HG02884 (cell line): ENCODE data around the gene DDR2.

Experiments used
- ATAC-seq: cut with Tn5 transposase; IDR thresholded peaks from one replicate; pipeline ENCODE4 v1.9.1; 2021; ENCODE audit warnings: mild to moderate bottlenecking, moderate library complexity; ENCODE audit not compliant: unreplicated experiment

DDR2 gene

DNA sequence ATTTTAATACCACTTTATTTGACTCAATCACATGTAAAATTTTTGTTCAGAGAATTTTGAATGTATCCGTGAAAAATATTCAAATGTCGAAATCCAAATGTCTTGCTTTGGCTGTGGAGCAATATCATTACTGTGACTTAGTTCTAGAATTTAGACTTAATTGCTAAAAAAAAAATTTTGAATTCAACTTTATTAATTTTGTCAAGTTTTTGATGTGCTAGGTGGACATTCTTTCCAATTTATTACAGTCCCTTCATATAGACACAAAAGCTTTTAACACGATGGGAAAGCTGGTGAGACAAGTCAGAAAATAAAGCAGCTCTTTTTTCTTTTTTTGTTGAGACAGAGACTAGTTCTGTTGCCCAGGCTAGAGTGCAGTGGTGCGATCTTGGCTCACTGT lies 62.6 kb downstream of the DDR2 start:
- ATAC-seq: no peak

DNA sequence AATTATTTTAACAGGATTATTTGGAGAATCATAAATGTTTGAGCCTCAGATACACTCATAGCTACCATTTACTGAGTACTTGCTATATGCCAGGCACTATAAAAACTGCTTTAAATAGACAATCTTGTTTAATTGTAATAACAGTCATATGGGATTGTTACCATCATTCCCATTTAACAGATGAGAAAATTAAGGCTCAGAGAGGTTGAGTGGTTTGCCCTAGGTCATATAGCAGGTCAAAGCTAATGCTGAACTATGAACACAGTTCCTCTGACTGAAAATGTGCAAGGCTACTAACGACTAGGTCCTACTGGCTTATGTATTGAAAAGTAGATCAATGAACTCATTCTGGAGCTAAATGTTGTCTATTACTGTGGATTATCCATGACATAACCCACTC lies 63.4 kb downstream of the DDR2 start:
- no peak for ATAC-seq

DNA sequence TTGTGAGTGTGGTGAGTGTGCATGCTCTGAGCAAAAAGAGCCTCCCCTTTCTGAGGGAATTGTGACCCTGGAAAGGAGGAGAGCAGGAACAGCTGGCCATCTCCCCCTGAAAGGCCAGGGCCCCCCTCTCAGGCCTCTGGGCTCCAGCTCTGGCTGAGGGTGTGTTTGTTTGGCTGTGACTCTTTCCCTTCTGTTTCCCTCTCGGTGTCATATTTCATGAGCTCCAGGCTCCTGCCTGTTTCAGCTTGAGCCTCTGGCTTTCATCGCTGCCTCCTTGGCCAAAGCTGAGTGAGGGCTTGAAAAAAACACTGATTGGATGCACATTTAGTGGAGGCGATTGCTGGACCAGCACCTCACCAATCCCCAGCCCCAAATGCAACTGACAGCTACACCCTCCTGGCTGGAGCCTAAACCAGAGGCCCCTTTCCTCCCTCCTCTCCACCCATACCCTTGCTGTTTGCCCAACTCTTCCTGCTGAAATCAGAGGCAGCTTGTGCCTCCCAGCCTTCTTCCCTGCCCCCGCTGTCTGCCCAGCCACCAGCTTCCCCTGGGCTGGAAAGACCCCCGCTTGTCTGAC lies 64.1 kb downstream of the DDR2 start:
- ATAC-seq: no peak

DNA sequence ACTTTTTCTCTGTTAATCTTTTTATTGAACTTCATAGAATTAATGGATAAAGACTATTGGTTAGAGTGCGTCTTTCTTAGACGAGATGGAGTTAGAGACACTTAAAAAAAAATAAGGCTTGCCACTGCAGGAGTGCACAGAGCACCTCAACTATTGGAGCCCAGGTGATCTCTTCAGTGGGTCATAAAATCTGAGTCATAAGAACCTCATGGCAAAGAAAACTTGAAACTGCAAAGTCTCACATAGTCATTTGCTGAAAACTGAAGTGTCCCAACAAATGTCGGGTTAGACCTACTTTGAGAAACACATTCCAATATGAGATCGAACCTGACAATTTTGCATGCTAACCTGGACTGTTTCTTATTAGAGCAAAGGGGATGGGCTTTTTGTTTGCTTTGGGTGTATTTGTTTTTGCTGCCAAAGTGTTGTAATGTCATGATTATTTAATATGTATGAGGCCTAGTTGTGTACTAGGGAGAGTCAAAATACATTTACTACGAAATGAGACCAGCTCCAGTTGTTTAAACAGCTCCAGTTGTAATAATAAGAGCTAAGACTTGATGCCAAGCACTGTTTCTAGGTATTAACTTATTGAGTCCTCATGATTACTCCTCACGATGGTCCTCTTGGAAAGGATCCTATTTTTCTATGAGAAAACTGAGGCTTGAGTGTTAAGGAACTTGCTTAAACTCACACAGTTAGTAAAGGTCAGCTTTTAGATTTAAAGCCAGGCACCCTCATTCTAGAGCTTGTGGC lies 65.1 kb downstream of the DDR2 start:
- ATAC-seq: no peak

DNA sequence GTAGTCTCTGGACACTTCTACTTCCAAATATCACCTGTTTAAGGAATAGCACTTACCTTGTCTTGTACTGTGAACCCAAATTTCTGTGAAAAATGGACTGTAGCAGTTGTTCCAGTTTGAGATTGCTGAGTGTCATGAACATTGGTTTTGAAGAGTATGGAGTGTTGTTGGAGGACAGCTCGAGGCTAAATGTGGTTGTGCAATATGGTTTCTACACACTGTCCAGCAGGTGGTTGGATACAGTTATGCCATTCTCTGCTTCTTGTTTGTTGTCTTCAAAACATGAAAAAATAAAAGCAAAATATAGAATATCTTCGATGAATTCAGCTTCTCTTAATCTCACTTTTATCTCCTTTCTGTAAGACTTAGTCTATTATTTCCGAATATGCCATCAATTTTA lies 67.1 kb downstream of the DDR2 start:
- ATAC-seq: no peak

DNA sequence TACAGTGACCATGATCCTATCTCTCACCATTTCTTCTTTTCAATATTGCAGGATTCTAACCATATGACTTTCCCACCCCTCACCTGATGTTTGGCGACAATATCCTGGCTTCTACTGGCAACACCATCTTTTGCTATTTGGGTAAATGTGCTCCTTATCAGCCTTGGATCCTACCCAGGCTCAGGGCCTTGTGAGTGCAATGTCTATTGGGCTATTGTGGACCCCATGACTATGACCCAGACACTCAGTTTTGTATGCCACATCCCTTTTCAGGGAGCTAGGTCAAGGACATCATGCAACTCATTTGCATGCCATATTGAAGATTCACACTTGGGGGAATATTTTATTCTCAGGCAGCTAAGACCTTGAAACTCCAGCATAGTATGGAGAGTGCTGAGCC lies 67.9 kb downstream of the DDR2 start:
- no peak for ATAC-seq

DNA sequence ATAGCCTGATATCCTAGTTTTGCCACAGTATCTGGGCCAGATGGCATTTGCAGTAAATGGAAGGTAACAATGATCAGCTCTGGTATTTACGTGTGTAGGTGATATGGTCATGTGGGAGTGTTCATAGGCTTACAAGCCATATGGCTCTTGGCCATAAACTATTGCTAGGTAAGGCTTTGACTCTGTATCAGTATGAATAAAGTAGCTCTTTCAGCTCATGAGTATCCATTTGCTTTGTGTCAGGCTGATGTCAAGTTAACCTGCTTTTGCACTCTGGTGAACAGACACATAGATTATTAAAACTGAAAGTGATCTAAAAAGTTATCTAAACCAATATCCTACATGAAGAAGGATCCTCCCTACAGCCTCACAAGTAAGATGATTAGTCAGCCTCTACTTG lies 69.0 kb downstream of the DDR2 start:
- no peak for ATAC-seq

DNA sequence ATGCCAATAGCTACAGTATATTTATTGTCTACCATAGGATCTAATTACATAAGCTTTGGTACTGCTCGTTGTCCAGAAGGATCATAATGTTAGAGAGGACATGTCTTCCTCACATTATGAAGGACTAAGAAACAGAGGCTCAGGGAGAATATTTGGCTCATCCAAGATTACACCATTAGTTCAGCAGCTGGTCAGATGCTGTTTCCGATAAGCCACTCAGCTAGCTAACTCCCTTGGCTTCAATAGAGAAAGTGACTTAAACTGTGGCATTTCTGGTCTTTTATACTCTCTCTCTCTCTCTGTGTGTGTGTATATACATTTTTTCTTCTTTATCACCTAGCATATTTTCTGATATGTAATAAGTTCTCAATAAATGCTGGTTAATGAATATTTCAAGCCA lies 70.4 kb downstream of the DDR2 start:
- no peak for ATAC-seq

DNA sequence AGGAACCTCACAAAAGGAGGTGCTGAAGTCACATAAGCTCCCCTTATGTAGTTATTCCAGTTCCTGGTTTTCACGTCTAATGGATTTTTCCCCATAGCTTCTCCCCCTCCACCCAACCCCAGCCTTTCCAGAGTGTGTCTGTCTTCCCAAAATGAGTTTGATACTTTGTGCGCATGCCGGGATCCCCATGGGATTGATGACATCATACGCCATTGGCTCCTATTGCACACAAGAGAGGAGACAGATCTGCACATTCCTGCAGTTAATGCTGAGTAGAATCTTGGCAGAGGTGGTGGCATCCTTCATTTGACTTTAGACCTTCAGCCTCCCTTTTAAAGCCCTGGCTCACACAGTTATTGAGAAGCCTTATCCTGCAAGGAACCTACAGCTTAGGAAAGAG lies 71.4 kb downstream of the DDR2 start:
- no peak for ATAC-seq

DNA sequence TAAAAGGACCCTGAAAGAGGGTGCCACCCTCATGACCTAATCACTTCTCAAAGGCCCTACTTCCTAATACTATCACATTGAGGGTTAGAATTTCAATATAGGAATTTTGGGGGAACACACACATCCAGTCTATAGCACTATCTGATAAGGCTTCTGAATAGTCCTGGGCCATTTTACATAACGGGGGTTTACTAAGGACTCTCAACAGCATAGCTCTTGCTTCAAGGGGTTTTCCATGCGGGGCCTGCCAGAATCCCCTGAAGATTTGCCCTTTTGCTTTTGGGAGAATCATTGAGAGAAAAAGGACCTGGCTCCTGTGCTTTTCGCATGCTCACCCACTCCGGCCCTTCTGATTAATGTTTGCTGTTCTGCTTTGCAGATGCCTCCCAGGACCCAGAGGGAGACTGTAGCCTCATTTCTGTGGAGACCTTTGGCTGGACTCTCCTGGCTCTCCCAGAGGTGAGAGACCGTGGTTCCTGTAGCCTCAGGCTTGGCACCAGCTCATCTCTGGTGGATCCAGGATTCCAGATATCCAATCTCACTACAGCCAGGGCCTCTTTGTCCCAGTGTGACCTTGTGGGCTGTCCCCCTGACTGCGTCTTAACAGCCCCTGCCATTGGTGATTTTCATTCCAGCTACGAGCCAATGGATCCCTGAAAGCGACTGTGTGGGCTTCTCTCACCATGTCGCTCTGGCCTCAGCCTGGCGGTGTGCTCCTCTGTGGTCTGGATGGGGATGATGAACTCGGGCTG lies 72.6 kb downstream of the DDR2 start:
- ATAC-seq: no peak

DNA sequence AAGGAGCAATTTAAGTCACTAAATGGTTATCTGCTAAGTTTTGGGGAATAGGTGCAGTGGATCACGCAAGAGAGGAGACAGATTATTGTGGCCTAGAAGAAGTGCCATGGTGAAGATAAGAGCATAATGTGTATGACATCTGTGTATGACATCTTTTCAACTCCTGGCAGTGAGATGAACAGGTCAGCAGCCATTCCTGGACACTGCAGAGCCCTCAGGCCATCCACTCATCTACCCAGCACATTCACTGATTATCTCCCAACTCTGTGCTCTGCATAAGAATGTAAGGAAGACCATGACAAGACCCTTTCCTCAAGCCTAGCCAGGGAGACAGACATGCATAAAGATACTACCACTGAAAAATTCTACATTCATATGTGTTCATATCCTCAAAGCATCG lies 73.7 kb downstream of the DDR2 start:
- no peak for ATAC-seq

DNA sequence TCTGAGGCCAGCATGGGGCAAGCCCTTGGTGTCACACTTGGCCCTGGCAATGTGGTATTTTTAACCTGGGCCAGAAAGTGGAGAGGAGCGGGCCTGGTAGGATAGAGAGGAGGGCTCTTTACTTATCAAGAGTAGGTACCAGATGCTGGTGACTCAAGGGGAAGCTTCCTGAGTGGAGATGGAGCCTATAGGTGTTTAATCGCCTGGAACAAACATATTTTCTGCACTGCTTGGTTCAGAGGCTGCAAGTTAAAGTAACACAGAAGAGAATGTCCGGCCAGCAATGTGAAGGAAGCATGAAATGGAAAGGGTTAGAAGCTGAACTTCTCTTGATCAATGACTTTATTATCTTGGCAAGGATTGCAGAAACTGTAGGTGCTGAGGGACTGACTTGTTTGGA lies 74.3 kb downstream of the DDR2 start:
- no peak for ATAC-seq

DNA sequence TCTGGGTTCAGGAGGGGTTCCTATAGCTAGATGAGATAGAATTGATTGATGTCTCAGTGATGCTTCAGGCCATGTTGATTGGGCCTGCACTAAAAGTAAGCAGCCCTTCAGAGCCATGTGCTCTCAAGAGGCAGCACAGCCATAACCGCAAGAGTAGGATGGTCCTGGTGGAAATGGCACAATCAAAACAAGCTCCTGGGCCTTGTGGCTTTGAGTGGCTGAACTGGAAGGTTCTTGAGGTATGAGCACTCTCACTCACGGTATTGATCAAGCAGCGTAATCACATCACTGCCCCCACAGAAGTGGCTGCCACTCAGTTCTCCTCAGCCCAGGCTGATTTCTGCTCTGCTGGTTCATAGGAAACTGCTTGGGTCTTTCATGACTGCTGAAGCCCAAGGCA lies 76.0 kb downstream of the DDR2 start:
- ATAC-seq: no peak

DNA sequence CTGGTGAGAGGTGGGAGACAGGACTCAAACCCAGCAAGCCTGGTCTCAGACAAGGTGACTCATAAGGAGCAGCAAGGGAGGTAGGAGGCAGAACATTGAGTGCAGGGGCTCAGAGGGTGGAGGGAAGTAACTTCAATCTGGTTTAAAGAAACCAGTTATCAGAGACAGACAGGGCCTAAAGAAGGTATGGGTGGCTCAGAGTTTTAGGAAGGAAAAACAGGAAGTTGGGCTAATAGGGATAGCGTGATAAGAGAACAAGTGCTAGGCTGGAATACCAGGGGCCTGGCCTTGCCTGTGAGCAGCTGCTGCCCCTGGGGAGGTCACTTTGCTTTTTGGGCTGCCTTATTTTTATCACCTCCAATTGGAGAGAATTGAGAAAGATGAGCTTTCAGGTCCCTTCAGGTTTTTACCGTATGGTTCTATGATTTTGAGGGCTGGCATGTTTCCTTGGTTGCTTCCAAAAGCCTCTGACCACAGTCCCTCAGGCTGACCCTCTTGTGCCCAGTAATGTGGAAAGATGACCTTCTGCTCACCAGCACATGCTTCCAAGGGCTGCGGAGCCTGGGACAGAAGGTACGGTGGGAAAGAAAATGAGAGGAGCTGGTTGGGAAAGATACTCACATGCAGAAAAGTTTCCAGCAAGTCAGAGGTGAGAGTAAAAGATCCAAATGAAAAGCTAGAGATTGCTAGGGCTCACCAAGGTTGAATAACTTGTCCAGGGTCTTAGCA lies 77.0 kb downstream of the DDR2 start:
- no peak for ATAC-seq

DNA sequence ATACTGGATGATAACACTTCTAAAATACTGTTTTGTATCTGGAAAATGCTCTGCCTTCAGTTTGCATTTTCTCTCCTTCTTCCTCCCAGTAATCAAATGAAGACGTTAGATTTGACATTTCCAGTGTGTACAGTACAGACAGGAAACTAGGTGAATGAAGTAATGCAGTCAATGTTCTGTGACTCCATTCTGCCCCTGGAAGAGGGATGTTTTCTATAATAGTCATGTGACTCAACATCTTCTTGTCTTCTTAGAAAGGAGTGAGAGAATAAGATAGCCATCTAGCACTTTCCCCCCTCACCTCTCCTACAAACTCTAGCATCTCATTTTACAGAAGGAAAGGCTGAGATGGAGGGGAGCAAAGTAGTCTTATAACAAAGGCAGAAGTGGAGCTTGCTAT lies 77.6 kb downstream of the DDR2 start:
- ATAC-seq: no peak

DNA sequence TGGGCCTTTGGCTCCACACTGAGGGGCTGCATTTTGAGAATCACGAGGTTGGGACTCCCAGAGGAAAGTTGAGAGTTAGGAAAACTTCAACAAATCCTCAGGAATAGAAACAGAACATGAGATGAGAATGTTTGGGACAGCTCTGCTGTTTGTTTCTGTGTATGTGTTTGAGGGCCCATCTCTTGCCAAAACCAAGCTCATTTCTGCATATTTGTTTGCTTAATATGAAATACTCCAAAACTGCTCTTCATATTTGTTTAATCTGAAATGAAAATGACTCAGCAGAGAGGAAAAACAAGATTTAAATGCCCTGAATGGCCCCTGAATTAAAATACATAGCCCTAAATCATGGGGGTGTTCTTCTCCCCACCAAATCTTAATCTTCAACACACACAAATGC lies 78.1 kb downstream of the DDR2 start:
- no peak for ATAC-seq

DNA sequence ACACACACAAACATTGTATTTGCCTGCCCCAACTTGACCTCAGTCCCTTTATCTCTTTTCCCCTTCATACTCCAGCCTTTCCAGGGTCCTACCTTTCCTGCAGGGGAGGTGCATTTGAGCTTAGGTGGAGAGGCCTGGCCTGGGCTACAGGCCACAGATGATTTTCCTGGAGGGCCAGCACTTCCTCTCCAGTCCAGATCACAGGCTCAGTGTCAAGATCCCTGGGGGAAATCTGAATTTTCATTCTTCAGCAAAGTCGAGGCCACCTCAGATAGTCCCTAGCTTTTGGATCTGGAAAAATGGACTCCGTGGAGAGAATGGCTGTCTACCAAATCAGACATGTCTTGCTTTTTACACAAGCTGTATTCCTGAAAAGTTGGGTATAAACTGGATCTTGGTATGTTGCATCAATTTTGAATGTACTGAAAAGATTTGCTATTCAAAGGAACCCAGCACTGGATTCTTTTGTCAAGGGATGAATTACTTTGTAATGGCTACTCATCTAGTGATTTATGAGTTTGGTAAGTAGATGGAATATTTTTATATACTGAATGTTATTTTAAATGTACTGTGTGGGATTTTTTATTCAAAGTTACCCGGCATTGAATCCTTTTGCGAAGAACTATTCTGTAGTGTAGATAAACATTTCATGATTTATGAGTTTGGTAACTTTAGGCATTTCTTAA lies 78.7 kb downstream of the DDR2 start:
- no peak for ATAC-seq

DNA sequence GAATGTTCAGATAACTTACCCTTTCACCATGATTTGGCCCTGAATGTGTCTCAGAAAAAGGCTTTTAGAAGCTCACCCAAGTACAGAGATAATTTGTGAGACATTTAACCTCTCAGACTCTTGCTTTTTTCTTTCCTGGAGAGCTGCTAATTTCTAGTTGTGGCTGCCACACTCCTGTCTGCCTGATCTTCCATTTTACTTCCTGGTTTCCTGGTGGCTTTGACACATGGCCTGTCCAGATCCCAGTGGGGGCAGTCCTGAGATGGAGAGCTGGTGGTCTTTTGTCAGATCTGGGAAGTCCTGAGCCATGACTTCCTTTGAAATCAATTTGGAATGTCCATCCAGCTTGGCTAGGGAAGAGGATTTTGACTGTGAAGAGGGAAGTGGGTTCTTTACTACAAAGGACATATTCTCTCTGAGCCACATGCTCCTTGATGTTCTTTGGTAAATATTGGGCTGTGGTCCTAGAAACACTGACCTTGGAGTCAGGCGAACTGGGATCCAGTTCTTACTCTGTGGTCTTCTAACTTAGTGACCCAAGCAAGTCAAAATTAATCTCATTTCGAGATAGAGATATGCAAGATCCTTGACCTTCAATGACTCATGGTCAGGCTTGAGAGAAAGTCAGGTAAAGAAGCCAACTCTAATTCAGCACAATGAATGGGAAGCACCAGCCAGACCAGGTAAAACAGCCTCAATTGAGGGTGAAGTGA lies 80.2 kb downstream of the DDR2 start:
- ATAC-seq: no peak

DNA sequence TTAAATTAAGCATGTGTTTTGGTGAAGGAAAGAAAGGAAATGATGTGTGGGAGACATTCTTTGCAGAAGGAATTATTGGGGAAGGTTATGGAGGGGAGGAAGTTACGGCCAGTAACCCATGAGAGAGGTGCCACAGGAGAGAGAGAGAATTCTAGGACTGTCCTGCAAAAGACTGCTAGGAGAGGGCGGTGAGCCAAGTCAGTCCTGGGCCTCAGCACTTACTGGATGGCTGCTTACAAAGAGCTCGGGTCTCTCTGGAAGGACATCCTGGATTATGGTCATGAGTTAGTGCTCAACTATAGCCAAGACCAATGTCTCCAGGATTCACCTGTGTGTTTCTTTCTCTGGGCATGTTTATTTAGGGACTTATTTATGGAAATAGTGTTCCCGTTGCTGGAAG lies 83.9 kb downstream of the DDR2 start:
- ATAC-seq: no peak

DNA sequence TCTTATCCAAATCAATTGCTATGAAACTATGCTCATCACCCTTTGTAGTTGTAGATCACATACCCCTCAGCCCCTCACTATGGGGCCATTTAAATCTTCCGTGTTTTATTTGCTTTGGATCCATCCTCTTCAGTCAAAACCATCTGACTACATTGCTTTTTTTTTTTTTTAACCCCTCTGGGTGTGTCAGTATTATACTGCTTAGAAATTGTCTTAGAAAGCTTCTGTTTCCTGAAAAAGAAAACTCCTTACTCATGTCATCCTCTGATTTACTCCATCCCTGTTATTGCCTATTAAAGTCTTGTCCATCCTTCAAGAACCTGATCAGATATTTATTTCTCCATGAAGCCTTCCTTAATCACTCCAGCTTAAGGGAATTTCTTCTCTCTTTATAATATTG lies 84.3 kb downstream of the DDR2 start:
- ATAC-seq: no peak
